ENCODE results near the gene ABCD3.
"Not testable (repeated sequence)": the region's sequence is repeated elsewhere in the genome, so short reads cannot be mapped to it uniquely, and the experiment has no call there.

Gene ABCD3

GRCh38 chr1:94417978-94418663 is at the start of gene ABCD3:
Gene ABCD3, plus strand, starts transcription at chr1:94418389. Its CDS starts 90 bp downstream, at chr1:94418479.
- DNase-seq: peak; percentile 96

GRCh38 chr1:94372771-94373170 is 45.4 kb upstream of the ABCD3 start:
- not testable (repeated sequence) for DNase-seq

- not testable (repeated sequence) for DNase-seq
These were observed 44.9 kb upstream of the ABCD3 start for GRCh38 chr1:94373311-94373710.

DNA sequence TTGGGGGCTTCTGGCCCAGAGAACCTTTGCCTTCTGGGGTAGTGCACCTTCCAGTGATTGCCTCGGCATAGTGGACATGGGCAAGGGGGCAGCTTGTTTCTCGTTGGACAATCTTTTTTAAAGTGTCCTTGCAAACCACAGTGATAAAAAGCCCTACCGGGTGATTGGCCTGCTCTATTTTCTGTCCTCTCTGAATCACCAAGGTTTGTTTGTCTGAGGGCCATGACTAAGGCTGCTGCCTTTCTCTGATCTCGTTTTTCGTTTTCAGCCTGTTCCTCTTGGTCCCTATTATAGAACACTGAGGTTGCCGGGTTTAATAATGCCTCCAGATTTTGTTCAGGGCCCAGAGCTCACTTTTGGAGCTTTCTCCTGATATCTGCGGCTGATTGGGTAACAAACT is 42.5 kb upstream of the ABCD3 start:
- DNase-seq: not testable (repeated sequence)

- DNase-seq: not testable (repeated sequence)
These were observed 39.7 kb upstream of the ABCD3 start for GRCh38 chr1:94378493-94378892.

DNA sequence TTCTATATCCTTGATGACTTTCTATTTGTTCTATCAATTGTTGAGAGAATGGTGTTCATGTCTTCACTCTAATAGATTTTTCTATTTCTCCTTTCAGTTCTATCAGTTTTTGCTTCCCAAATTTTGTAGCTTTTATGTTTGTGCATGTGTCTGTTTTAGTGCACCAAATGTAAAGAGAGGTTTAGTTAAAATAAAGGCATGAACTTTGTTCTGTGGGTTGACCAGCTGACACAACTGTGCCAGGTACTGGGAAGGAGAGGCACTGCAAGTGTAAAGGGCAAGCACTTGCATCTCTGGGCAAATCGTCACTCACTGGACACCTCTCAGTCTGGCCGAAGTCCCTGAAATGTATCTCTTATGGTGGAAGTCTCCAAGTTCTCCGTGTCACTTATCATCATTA is 38.6 kb upstream of the ABCD3 start:
- no peak for DNase-seq

DNA sequence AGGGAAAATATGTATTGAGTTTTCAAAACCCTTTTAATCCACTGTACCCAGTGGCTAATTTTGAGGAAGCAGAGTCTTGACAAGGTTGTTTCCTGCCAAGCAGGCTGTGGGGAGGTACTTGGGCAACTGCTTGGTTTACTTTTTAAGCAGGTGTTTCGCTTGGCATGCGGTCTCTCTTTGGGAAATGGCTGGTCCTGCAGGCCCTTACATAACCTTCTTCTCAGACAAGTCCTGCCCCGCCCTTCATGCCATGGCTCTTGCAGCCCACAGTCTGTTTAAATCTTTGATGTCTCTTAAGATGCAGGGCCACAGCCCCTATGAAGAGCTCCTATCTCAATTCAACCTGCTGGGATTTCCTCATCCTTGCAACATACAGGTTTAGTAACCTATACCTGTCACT is 36.0 kb upstream of the ABCD3 start:
- DNase-seq: no peak

DNA sequence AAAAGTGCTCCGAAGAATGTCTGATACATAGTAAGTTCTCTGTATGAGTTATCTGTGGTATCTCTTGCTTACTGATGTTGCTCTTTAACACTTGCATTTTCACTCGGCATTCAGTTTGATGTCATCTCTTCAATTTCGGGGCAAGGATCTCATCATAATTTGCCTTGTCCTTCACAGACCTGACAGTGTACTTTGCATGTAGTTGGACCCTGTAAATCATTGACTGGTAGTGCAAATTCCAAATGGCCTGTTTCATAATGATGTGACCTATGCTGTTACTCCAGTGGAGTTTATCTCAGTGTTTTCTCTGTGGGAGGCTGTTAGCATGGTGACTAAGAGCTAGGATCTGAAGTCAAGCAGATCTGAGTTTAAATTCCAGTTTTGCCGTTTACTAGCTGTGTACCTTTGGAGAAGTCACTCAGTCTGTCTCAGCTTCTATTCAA is 34.2 kb upstream of the ABCD3 start:
- DNase-seq: no peak

- DNase-seq: no peak
These were observed 33.5 kb upstream of the ABCD3 start for GRCh38 chr1:94384485-94385265.

DNA sequence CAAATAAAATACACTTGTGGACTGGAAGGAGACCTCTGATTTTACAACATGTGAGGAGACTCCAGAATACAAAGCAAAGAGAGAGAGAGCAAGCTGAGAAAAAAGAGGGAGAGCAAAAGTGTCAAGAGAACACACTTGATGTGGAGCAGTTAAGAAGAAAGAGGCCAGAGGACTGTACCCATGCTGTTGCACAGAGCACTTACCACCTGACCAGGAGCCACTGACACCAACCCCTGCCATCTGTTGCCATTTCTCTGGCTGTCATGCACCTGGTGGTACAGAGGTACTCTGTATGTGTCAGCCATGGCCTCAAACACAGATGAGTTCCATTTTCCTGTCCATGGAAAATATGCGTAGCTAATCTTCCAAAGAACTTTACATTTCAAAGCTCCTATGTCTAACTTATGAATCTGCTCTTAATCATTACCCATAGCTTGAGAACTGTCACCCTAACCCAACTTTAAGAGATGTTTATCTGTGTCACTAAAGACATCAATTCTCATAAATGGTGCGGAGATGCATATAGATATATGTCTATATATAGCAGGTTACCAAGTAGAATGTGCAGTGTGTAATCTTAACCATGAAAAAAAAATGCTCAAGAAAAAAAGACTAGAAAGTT is 32.8 kb upstream of the ABCD3 start:
- no peak for DNase-seq

- no peak for DNase-seq
These were observed 28.9 kb upstream of the ABCD3 start for GRCh38 chr1:94389298-94389697.

DNA sequence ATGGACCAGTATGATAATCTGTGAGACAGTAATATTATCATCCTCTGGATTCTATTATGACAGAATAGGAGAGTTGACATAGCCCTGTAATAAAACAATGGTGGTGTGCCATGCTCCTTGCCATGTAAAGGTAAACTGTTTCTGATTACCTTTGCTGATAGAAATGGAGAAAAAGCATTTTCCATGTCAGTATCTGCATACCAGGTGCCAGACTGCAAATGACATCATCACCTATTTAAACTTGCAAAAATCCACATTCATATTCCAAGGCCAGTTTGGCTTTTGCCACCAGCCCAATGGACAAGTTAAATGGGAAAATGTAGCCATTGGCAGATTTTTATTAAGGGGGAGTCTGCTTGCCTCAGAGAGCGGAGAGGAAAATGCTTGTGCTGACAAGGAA is 23.9 kb upstream of the ABCD3 start:
- no peak for DNase-seq

GRCh38 chr1:94395231-94395630 is 23.0 kb upstream of the ABCD3 start:
- no peak for DNase-seq

GRCh38 chr1:94395748-94396309 is 22.4 kb upstream of the ABCD3 start:
- no peak for DNase-seq

GRCh38 chr1:94396356-94397010 is 21.7 kb upstream of the ABCD3 start:
- no peak for DNase-seq

DNA sequence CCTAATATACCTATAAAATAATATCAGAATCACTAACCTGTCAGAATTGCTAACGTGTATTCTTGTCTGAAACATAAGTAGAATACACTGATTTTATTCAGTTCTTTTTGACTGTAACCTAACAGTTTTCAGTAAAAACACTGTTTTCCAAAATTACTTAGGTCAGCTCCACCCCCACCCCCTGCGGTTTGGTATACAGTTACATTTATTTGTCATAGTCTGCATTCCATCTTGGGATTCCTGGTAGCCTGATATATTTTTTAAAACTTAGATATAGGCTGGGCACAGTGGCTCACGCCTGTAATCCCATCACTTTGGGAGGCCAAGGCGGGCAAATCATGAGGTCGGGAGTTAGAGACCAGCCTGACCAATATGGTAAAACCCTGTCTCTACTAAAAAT is 19.8 kb upstream of the ABCD3 start:
- no peak for DNase-seq

DNA sequence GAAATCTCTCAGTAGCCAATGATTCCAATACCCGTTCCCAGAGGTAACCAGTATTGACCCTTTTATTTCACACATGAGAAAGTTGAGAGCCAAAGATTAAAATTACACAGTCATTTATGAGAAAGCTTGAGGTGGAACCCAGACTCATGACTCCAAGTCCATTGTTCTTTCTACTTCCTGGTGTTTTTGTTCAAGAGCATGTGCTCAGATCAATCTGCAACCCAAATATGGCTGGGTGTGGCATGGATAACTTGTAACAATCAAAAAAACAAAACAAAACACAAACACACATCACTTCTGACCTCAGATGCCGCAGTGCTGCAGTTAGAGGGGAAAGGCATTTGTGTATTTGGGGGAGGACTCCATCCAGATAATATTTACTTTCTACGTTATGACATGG is 18.7 kb upstream of the ABCD3 start:
- no peak for DNase-seq

DNA sequence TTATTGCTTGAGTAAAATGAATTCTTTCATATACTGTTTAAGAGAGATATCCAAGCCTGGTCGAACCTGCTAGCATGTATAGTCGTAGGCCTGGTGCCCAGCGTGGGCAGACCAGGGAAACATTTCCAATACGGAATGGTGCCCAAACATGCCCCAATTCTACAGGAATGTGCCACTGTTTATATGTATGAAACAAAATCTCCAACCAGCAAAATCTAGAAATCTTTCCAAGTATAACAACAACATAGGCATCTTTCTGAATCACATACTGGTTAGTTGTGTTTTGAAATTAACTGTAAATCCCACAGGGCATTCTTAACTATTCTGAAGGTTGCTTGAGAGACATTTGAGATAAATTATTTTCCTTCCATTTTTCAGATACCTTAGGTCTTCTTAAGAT is 17.0 kb upstream of the ABCD3 start:
- no peak for DNase-seq

DNA sequence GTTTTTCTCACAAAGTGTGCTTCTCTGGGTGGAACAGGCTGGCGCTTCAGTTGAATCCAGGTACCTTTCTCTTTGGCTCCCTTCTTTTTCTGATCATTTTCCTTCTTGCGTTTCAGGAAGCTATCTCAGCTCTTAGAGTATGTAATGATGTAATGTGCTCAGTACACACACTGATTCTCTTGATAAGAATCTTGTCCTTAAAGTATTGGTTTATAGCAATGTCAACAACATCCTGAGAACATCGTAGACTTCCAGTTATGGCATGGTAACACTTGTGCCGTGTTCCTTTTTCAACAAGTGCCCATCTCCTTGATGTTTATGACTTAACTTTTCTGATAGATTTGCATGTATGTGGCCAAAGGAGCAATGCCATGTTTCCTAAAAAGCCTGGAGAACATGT is 11.7 kb upstream of the ABCD3 start:
- DNase-seq: no peak

DNA sequence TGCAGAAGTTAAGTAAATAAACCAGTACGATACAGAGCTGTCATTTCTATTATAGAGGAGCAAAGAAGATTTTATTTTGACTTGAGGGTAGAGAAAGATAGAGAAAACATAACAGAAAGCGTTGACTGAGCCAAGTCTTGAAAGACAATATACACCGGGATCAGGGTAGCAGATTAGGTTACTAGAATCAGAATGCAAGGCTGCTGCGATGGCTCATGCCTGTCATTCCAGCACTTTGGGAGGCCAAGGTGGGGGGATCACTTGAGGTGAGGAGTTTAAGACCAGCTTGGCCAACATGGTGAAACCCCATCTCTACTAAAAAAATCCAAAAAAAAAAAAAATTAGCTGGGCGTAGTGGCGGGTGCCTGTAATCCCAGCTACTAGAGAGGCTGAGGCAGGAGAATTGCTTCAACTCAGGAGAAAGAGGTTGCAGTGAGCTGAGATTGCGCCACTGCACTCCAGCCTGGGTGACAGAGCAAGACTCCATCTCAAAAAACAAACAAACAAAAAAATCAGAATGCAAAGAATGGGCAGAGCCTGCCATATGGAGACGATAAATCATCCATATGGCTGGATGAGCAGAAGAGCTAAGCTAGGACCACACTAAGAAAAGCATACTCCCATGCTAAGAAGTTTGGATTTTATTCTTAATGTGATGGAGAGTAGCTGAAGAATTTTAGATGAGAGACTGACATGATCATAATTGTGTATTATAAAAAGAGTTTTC is 9.9 kb upstream of the ABCD3 start:
- DNase-seq: no peak

DNA sequence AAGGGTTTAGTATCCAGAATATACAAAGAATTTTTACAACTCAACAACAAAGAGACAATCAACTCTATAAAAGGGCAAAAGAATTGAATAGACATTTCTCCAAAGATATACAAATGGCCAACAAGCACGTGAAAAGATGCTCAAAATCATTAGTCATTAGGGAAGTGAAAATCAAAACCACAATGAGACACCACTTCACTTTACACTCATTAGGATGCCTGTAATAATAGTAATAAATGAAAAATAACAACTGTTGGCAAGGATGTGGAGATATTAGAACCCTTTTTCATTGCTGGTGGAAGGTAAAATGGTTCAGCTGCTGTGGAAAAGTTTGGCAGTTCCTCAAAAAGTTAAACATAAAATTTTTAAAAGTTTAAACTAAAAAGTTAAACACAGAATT is 7.0 kb upstream of the ABCD3 start:
- DNase-seq: no peak

GRCh38 chr1:94413311-94413710 is 4.9 kb upstream of the ABCD3 start:
- no peak for DNase-seq
